ENCODE data around the gene SLC22A14.

The SLC22A14 gene

DNA sequence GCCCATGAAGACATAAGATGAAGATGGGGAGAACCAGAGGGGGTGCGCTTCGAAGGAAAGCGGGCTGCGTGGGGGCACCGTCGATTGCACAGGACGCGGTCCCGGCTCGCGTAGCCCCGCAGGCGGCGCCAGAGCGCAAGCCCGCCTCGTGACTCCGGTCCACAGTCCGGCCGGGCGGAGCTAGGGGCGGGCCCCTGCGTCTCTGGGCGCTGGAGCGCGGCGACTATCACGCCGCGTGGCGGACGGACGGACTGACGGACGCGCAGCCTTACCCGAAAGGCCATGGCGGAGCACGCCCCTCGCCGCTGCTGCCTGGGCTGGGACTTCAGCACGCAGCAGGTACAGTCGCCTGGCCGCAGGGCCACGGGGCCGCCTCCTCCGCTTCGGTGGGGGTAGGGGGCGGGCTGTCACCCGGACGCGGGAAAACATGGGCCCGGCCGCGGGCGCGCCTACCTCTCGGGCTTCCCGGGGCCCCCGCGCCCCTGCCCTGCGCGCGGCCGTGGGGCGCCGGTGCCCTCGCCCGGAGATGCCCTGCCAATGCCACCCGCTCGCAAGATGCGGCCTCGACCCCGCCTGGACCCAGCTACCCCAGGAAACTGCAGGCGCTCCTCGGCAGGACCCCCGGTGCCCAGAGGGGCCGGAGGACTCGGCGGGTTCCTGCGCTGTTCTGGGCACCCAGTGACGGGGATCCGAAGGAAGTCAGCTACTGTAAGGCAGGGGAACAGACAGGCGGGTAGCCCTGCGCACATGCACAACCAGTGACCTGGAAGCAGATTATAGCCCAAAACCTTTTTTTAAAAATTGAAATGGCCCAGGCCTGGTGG is 64.7 kb downstream of the SLC22A14 start, which contains the start of gene XYLB:
TSS of gene XYLB (plus strand) at position 199 of the 824 bp plus-strand sequence. CDS start at position 283, 84 bp downstream.
- no peak for FAIRE-seq

DNA sequence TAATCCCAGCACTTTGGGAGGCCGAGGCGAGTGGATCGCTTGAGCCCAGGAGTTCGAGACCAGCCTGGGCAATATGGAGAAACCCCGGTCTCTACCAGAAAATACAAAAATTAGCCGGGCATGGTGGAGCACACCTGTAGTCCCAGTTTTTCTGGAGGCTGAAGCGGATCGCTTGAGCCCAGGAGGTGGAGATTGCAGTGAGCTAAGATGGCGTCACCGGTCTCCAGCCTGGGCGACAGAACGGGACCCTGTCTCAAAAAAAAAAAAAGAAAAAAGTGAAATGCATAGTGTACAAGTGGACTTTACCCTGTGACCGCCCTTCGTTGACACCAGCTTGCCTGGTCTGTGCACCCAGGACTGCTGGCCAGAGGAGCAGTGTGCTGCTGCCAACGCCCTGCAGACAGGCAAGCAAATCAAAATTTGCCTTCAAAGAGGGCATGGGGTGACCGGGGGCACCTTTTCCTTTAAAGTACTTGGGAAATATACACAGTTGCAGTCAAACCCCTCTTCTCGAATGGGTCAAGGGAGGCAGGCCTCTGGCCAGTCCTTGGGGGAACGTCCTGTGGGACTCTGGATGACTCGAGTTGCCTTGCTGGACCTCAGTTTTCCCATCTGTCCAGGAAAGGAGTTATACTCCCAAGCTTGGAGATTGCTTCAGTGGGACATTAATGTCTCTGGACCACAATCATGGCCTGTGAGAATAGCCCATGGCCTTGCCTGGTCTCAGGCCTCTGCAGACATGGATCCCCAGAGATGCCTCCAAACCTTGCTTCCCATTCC is 65.5 kb downstream of the SLC22A14 start:
- no peak for FAIRE-seq

DNA sequence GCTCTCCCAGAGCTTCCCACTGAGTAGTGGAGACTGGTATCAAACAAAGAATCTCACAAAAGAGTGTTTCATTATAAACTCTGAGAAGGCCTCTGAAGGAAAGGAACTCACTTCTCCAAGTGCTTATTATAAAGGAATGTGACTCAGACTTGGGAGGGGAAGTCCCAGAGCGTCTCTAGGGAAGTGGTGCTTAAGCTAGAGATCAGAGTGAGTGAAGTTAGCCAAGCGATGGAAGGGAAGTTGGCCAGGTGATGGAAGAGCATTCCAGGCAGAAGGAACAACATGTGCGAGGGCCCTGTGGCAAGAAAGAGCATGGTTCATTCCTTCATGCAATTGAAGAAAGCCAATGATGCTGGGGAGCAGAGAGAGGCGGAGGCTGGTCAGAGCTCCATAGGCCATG is 66.8 kb downstream of the SLC22A14 start:
- FAIRE-seq = no peak

DNA sequence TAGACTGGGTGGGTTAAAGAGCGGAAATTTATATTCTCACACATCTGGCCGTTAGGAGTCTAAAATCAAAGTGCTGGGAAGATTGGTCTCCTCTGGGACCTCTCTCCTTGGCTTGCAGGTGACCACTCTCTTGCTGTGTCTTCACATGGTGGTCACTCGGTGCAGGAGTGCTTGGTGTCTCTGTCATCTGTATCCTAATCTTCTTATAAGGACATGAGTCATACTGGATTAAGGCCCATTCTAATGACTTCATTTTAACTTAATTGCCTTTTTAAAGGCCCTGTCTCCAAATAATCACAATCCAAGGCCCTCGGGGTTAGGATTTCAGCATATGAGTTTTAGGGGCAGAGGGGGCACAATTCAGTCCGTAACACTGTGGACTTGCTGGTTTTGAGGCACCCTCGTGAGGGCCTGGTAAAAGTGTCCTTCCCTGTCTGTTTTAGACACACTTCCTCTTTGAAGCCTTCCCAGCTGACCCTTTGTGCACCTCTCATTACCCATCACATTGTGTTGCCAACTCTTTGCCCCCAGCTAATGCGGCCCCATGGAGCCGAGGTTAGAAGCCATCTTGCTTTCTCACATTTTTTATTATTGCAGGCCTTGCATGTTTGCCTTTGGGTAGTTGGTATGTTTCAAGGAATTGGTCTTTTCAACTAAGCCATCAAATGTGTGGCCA is 67.7 kb downstream of the SLC22A14 start:
- no peak for FAIRE-seq

DNA sequence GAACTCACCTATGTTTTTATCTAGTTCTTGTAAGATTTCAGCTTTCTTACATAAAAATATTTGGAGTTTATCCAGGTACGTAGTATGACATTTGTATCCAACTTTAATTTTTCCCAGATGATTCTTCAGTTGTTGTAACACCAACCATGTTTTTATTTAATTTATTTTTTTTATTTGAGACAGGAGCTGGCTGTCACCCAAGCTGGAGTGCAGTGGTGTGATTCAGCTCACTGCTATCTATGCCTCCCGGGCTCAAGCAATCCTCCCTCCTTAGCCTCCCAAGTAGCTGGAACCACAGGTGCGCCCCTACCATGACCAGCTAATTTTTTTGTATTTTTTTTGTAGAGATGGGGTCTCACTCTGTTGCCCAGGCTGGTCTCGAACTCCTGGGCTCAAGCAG is 71.1 kb downstream of the SLC22A14 start:
- FAIRE-seq = no peak

DNA sequence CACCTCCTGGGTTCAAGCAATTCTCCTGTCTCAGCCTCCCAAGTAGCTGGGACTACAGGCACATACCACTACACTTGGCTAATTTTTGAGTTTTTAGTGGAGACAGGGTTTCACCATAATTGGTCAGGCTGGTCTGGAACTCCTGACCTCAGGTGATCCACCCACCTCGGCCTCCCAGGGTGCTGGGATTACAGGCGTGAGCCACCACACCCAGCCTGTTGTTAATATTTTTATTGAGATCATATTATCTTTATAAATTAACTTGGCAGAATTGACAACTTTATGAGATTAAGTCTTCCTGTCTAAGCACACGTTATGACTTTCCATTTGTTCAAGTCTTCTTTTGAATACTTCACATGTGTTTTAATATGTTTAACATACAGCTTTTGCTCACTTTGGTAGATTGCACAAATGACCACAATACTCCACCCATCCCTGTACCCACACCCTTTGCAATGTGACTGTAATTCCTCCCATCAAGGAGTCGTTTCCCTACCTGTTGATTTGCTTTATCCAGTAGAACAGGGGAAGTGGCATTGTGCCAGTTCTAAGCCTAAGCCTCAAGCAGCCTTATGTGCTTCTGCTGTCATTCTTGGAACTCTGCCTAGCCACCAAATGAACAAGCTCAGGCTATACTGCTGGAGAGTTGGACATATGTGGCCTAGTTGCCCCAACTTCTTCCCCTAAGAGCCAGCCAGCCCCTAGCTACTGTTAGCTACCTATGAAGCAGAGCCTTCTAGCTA is 72.7 kb downstream of the SLC22A14 start:
- no peak for FAIRE-seq

DNA sequence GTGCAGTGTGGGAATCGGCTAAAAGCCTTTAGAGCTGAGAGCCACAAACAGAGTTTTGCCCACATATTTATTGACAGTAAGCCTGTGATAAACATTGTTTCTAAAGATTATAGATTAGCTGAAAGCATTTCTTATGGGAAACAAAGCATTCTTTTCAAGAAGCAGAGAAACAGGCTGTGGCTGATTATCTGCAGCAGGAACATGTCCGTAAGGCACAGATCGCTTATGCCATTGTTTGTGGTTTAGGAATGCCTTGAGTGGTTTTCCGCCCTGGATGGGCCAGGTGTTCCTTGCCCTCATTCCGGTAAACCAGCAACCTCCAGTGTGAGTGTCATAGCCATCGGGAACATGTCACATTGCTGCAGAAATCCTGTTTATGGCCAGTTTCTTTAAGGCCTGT is 76.9 kb downstream of the SLC22A14 start:
- FAIRE-seq = no peak

DNA sequence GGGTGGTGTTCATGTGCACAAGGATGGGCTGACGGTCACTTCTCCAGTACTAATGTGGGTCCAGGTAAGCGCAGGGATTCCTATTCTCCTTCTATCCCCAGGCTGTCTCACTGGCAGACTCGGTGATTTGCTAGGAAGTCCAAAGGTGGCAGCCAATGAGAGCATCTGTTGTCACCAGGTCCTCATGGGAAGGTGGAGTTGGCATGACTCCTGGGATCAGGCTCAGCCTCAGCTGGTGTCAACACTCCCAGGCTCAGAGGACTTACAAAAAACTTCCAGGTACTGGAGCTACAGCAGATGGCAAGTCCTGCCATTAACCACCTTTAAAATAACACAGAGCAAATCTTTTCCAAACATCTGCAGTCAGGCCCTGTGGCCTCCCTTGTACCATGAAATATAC is 78.3 kb downstream of the SLC22A14 start:
- FAIRE-seq = no peak

DNA sequence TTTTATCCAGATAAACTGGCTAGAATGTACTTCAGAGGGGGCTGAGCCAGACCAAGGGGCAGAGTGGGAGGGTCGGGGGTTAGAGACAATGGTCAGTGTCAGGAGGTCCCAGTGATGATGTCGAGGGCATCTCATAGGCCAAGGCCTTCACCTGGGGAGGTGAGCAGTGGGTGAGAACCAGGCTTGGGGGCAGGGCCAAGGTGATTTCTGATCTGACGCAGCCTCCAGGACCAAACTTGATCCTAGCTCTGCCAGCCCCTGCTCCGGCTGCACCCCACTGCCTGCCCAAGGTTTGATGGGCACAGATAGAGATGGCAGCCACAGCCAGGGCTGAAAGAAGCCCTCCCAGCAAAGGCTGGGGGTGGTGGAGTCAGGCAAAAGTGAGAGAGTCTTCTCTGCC is 79.4 kb downstream of the SLC22A14 start:
- no peak for FAIRE-seq

DNA sequence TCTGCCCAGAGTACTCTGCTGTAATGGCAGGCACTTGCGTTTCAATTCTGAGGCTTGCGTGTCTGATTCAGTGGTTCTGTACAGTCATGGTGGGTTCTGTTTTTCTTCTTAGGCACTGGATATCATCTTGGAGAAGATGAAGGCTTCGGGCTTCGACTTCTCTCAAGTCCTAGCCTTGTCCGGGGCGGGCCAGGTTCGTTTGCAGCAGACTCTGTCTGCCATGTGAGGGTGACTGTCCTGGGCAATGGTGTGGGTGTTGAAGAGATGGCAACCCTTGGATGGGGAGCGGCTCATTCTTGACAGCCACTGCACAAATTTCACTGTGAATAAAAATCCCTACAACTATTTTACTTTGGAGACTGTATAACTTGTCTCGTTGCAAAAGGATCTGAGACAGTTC is 80.7 kb downstream of the SLC22A14 start:
- no peak for FAIRE-seq

DNA sequence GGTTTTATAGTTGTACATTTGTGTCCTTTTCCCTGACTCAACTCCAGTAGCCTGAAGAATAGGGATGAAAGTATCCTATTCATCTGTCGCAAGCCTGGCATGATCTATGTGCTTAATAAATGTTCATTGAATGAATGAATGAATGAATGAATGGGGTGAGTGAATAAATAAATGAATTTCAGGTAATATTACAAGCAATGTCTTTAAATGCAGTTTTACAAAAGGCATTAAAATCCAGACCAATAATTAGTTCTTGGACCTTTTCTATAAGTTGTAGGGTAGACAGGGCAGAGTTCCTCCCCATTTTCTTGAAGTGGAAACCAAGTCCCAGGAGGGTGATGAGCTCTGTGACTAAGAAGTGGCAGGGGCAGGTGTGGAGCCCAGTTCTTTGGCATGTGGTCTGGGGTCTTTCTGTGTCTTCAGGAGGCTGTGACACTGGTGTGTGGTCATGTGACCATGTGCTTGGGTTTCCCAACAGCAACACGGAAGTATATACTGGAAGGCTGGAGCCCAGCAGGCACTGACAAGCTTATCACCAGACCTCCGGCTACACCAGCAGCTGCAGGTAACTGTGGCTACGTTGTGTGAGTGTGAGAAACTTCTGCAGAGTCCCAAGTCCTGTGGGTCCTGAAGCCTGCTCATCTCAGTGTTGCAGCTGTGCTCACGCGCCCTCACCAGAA is 82.8 kb downstream of the SLC22A14 start:
- FAIRE-seq = no peak

DNA sequence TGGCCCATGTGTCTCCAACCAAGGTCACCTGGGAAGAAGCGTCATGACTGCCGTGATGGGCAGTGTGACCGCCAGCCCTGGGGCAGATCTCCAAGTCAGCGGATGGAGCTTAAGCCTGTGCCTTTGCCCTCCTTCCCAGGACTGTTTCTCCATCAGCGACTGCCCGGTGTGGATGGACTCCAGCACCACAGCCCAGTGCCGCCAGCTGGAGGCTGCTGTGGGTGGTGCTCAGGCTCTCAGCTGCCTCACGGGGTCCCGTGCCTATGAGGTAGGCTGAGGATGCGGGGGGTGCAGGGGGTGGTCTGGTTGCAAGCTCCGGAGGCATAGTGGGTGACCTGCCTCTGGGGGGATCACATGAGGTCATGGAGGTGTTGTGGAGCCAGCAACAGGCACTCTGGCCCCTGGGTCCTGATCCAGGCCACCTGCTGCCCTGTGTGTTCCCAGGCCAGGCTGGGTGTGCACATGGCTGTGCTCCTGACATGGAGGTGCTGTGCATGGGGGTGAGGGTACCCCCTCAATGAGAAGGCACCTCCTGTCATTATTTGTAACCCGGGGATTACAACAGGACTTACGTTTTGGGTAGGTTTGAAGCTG is 83.5 kb downstream of the SLC22A14 start:
- FAIRE-seq = no peak

DNA sequence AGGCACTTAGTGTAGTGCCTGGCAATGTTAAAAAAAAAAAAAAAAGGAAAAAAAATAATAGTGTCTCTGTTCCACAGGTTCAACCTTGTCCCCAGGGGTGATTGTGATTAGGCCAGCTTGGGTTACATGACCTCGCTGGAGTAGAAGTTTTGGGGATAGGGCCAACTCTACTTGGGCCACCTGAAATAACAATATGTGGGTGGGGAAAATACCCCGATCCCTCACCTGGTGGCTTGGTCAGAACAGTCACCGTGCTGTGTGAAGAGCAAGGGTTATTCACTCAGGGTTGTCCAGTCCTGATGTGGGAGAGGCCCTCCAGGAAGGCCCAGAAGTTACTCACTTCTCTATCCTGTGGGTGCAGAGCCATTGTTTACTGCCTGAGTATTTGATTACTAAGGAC is 84.0 kb downstream of the SLC22A14 start:
- FAIRE-seq = no peak

DNA sequence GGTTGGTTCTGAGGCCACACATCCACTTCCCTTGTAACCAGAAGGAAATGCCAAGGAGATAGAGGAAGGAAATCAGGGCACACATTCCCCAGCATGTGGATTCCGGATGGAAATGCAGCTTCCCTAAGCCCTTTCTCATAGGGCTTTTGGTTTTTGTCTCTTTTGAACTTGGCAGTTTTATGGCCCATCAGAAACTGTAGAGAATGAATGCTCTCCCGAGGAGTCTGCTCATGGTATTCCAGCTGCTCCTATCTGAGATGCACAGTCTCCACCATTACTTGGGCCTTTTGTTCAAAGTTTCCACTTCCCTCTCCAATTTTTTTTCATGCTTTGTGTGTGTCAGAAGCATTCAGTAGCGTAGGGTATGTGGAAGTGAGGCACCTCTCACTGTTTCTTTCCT is 85.7 kb downstream of the SLC22A14 start:
- no peak for FAIRE-seq
